Measurements from ENCODE around the gene ZFP64.

ZFP64 gene

GRCh38 chr20:52142757-52143156 is 48.8 kb downstream of the ZFP64 start:
- TF ChIP-seq, protein P1, sequence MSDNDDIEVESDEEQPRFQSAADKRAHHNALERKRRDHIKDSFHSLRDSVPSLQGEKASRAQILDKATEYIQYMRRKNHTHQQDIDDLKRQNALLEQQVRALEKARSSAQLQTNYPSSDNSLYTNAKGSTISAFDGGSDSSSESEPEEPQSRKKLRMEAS (IDR thresholded peaks at IDR 0.05): no peak
- TF ChIP-seq NFIC (IDR thresholded peaks at IDR 0.05) (no peak), FOXM1 (IDR thresholded peaks at IDR 0.05; ENCODE audit: borderline replicate concordance, low read depth) (no peak), CREB1 (IDR thresholded peaks at IDR 0.05; ENCODE audit: low read depth) (no peak), CEBPB (IDR thresholded peaks at IDR 0.05) (no peak), TCF12 (IDR thresholded peaks at IDR 0.05; ENCODE audit: low read depth) (no peak), REST (IDR thresholded peaks at IDR 0.05; ENCODE audit: low read depth) (no peak), TEAD4 (IDR thresholded peaks at IDR 0.05) (no peak), EP300 (IDR thresholded peaks at IDR 0.05; ENCODE audit: borderline replicate concordance) (no peak), ZBTB7A (IDR thresholded peaks at IDR 0.05; ENCODE audit: low read depth) (no peak), TAF1 (IDR thresholded peaks at IDR 0.05; ENCODE audit: low read depth) (no peak), EGR1 (IDR thresholded peaks at IDR 0.05) (no peak), RAD21 (IDR thresholded peaks at IDR 0.05; ENCODE audit: low read depth) (no peak), YY1 (IDR thresholded peaks at IDR 0.05; ENCODE audit: low read depth) (no peak)
- TF ChIP-seq, protein P2, sequence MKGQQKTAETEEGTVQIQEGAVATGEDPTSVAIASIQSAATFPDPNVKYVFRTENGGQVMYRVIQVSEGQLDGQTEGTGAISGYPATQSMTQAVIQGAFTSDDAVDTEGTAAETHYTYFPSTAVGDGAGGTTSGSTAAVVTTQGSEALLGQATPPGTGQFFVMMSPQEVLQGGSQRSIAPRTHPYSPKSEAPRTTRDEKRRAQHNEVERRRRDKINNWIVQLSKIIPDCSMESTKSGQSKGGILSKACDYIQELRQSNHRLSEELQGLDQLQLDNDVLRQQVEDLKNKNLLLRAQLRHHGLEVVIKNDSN (IDR thresholded peaks at IDR 0.05): no peak

- no peak for TF ChIP-seq TEAD4 (IDR thresholded peaks at IDR 0.05)
- no peak for TF ChIP-seq ZBTB7A (IDR thresholded peaks at IDR 0.05; ENCODE audit: low read depth)
- no peak for TF ChIP-seq RAD21 (IDR thresholded peaks at IDR 0.05; ENCODE audit: low read depth)
- TF ChIP-seq TAF1 (IDR thresholded peaks at IDR 0.05; ENCODE audit: low read depth): no peak
- no peak for TF ChIP-seq CREB1 (IDR thresholded peaks at IDR 0.05; ENCODE audit: low read depth)
- TF ChIP-seq NFIC (IDR thresholded peaks at IDR 0.05): no peak
- TF ChIP-seq EGR1 (IDR thresholded peaks at IDR 0.05): no peak
- no peak for TF ChIP-seq YY1 (IDR thresholded peaks at IDR 0.05; ENCODE audit: low read depth)
- TF ChIP-seq, protein P1 (IDR thresholded peaks at IDR 0.05): no peak
- TF ChIP-seq, protein P2 (IDR thresholded peaks at IDR 0.05): no peak
- no peak for TF ChIP-seq REST (IDR thresholded peaks at IDR 0.05; ENCODE audit: low read depth)
- no peak for TF ChIP-seq TCF12 (IDR thresholded peaks at IDR 0.05; ENCODE audit: low read depth)
- no peak for TF ChIP-seq FOXM1 (IDR thresholded peaks at IDR 0.05; ENCODE audit: borderline replicate concordance, low read depth)
- TF ChIP-seq EP300 (IDR thresholded peaks at IDR 0.05; ENCODE audit: borderline replicate concordance): no peak
- TF ChIP-seq CEBPB (IDR thresholded peaks at IDR 0.05): no peak
These were observed 51.6 kb downstream of the ZFP64 start for GRCh38 chr20:52139986-52140385.

DNA sequence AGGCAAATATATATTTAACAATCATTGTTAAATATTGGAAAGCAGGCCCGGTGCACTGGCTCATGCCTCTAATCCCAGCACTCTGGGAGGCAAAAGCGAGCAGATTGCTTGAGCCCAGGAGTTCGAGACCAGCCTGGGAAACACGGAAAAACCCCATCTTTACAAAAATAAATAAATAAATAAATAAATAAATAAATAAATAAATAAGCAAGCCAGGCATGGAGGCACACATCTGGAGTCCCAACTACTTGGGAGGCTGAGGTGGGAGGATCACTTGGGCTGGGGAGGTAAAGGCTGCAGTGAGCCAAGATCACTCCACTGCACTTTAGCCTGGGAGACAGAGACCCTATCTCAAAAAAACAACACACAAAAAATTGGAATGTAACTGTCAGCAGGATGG is 53.7 kb downstream of the ZFP64 start:
- TF ChIP-seq TAF1 (IDR thresholded peaks at IDR 0.05; ENCODE audit: low read depth) (no peak), CREB1 (IDR thresholded peaks at IDR 0.05; ENCODE audit: low read depth) (no peak), ZBTB7A (IDR thresholded peaks at IDR 0.05; ENCODE audit: low read depth) (no peak), NFIC (IDR thresholded peaks at IDR 0.05) (no peak), CEBPB (IDR thresholded peaks at IDR 0.05) (no peak), REST (IDR thresholded peaks at IDR 0.05; ENCODE audit: low read depth) (no peak), RAD21 (IDR thresholded peaks at IDR 0.05; ENCODE audit: low read depth) (no peak), EP300 (IDR thresholded peaks at IDR 0.05; ENCODE audit: borderline replicate concordance) (no peak), TEAD4 (IDR thresholded peaks at IDR 0.05) (no peak), TCF12 (IDR thresholded peaks at IDR 0.05; ENCODE audit: low read depth) (no peak), FOXM1 (IDR thresholded peaks at IDR 0.05; ENCODE audit: borderline replicate concordance, low read depth) (no peak), YY1 (IDR thresholded peaks at IDR 0.05; ENCODE audit: low read depth) (no peak)
- TF ChIP-seq, protein P1 (IDR thresholded peaks at IDR 0.05): no peak
- TF ChIP-seq, protein P2 (IDR thresholded peaks at IDR 0.05): no peak

Measured in Ishikawa (cell line).